NCI-H446 (cell line): ENCODE results near the gene KIF5C.
"Not testable (repeated sequence)": the region's sequence is repeated elsewhere in the genome, so short reads cannot be mapped to it uniquely, and the experiment has no call there.

Experiments
- DNase-seq, 2 experiments: peaks; one replicate each; lab custom pipeline; 2025; lab: John Stamatoyannopoulos, UW

The KIF5C gene

DNA sequence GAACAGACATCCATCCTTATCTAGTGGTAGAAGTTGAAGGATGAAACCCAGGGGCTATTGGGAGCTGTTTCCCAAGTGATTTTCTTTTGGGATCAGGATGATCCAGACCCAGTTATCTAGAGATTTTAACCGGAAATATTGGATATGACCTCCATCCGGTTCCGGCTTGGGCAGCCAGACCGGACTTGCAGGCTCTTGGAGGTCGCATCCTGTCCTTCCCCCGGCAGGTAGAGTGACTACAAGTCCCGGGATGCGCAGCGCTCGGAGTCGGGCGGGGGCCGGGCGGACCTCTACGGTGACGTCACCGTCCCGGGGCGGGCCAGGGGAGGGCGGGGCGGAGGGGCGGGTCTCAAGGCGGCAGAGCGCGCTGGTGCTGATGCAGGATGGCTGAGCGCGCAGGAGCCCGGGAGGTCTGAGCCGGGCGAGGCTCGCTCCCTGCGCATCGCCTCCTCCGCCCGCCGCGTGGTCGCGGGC is at the start of gene KIF5C:
TSS of gene KIF5C (plus strand) at position 360 of the 474 bp plus-strand sequence. CDS start 391 bp downstream, outside the sequence.
- DNase-seq, result peak; percentile 73 to 92

GRCh38 chr2:148826791-148827190 is 48.2 kb upstream of the KIF5C start:
- DNase-seq, result no peak

GRCh38 chr2:148828941-148829340 is 46.1 kb upstream of the KIF5C start:
- DNase-seq, result no peak

DNA sequence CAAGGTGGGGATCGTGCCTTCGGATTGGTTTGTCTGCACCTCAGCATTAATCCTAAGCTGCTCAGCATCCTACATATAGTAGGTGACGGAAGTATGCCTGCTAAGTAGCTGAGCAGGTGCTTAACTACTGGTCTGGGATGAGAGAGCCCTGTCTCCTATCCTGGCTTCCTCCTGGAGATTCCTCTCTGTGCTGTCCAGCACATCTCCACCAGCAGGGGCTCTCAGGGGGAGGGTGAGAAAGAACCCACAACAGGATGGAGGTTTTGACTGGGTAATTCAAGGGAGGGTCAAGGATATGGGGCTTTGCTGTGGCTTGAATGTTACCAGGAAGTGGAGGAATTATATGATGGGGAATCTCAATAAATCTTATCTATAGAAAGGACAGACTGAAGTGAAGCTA is 45.4 kb upstream of the KIF5C start:
- DNase-seq, result no peak

DNA sequence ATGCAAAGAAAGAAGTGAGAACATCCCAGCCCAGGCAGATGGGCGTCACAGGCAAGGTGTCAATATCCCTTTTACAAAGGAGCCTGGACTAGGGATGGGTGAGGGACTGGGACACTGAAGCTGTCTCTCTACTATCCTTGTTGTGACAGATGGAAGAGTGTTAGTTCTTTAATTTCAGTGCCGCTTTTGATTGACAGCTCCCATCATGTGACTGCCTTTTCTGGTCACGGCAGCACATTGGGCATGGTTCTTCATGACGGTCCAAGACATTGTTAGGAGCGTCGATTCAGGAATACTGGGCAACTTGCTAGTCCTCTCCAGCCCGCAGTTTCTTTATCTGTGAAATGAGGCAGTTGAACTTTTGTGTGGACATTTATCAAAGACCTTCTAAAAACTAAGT is 42.4 kb upstream of the KIF5C start:
- DNase-seq, result no peak

- no peak for DNase-seq
These were observed 33.0 kb upstream of the KIF5C start for GRCh38 chr2:148842050-148842449.

- DNase-seq, result no peak
These were observed 26.9 kb upstream of the KIF5C start for GRCh38 chr2:148848146-148848545.

DNA sequence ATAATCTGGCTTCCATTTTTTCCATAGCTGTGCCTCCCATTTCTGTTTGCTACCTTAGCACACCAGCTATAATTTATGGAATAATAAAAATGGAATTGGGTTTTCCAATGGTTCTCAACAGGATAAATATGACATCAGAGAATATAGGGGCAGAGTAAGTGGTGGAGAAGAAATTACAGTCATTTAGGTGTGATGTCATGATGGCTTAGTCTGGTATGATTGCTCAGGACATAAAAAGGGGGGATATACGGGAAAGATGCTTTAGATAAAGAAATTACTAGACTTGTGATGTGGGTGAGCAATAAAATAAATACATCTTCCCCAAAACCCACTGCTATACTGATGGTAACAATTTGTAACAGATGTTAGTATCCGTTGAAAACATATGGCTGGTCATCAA is 21.6 kb upstream of the KIF5C start:
- DNase-seq, result no peak

GRCh38 chr2:148860037-148860436 is 15.0 kb upstream of the KIF5C start:
- DNase-seq, result peak in 1 of 2 experiments; percentile 3

DNA sequence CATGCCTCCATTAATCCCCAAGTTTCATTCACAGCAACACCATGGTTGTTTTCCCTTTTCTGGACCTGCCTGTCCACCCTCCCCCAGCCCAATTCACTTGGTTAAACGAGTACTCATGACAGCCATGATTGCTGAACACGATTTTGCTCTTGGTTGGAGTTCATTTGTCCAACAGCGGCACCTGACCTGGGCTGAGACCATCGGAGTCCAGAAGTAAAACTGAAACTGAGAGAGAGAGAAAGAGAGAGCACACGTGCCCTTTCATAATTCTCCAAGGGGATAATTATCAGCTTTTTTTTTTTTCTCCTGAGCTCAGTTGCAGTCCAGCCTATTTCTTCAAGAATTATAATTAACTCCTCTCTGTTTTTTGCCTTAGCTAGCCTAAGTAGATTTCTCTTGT is 13.7 kb upstream of the KIF5C start:
- no peak for DNase-seq

DNA sequence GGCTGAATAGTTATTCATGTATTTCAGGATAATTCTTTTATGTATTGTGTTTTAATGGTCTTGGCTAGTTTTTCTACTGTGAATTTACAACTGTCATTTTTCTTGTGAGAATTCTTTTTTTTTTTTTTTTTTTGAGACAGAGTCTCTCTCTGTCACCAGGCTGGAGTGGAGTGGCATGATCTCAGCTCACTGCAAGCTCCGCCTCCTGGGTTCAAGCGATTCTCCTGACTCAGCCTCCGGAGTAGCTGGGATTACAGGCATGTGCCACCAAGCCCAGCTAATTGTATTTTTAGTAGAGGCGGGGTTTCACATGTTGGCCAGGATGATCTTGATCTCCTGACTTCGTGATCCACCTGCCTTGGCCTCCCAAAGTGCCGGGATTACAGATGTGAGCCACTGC is 12.5 kb upstream of the KIF5C start:
- DNase-seq, result not testable (repeated sequence)

- no peak for DNase-seq
These were observed 9.5 kb upstream of the KIF5C start for GRCh38 chr2:148865512-148865911.

DNA sequence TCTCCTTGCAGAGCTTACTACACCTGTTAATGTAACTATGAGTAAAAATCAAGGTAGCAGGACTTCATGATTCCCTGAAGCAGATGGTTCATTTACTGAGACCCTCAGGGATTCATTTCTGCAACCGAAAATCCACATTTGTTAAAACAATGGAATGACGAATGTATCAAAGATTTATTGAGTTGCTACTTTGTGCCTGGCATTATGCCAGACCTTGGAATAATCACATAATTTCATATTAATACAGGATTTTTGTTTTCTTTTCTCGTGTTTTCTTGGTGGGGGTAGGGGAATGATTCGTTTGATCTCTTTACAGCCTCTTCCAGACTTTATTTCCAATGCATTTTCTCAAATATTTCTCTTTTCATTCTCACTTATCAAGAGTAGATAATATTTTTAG is 8.9 kb upstream of the KIF5C start:
- DNase-seq, result no peak

DNA sequence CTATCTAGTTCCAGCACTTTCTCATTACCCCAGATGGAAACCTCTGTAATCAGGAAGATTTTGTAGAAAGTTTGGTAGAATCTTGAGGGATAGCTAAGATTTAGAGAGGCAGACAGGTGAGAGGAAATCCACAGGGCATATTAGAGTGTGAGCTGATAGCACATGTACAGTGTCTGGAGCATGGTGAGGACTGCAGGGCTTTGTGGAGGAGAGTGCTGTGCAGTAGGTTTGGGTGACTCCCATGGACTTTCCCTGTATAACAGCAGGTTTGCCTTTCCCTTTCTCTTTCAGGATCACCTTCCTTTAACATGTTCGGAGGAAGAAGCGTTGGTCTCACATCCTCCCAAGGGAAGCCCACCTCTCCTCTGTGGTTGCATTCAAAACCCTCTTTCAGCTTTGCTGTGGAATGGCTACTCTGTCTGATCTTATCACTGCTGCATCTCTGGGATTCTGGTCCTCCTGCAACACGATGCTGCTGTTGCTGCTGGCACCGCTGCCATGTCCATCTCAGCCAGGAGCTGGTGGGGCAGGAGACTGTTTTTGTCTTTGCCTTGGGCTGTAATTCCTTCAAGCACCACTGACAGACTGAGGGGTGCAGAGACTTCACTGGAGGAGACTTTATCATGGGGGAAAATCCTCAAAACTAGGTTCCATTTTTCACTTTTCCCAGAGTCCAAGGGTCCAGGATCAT is 7.8 kb upstream of the KIF5C start:
- DNase-seq, result no peak

- DNase-seq, result peak in 1 of 2 experiments; percentile 29
These were observed 492 bp downstream of the KIF5C start for GRCh38 chr2:148875387-148876051.

DNA sequence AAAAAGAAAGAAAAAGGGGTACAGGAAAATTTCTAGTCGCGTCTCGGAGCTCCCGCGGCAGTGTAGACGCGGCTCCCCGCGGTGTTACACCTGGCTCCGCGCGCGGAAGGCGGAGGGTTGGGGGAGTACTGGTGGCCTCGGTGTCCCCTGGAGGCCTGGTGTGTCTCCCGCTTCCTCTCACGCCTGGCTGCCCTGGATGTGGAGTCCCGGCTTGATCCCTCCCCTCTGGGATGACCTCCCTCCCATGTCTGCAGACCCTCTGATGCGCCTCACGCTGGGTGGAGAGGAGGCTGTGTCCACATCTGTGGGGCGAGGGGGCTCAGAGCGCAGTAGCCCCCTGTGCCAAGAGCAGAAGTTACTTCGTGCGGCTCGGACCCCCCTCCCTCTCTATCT is 1.2 kb downstream of the KIF5C start:
- peak in 1 of 2 experiments; percentile 20 for DNase-seq

DNA sequence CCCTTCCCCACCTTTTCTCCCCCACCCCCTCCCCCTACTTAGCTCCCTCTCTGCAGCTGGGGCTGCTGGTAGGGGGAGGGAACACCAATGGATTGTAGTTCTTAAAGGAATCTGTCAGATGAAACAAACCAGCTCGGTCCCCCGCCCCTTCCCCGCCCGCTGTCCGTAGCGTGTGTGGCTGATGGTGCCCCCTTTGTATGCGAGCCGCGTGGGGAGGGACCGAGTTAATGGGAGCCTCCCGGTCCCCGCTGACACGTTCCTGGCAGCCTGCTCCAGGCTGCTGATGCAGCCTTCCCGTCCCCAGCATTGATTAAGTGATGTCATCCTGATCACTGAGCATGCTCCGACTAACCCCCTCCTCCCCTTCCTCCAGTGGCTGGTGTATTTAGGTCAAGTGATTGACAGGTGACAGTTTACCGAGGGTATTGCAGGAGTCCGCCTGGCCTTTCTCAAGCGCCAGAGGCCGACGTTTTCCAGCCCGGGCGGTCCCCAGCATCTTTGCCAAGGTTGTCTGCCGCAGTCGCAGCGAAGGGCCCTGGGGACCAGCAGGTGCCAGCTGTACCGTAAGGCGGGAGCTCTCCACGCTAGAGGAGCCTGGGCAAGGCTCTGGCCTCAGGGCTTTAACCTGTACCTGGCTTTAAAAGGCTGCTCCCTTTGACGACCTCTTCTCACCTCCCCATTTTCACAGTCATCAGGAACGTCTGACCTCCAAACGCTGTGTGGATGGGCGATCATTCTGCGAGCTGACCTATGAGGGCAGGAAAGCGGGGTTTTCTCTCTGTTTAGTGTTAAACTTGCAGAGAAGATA is 1.8 kb downstream of the KIF5C start:
- peak; percentile 78 to 83 for DNase-seq

DNA sequence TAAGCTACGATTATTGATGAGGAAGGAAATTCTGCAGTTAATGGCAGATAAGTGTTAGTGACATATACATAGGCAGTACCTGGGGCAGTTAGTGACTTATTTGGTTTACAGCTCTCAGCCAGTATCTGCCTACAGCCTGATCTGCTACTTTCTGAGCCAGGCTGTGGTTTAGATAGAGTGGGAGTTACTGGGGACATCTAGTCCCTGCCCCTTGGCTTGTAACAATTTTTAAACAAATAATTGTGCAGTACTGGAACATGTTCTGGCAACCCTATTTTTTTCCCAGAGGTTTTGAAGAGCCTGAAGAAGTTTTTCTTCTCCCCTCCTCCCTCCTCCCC is 2.3 kb downstream of the KIF5C start:
- DNase-seq, result no peak

- DNase-seq, result no peak
These were observed 5.6 kb downstream of the KIF5C start for GRCh38 chr2:148880636-148881035.

DNA sequence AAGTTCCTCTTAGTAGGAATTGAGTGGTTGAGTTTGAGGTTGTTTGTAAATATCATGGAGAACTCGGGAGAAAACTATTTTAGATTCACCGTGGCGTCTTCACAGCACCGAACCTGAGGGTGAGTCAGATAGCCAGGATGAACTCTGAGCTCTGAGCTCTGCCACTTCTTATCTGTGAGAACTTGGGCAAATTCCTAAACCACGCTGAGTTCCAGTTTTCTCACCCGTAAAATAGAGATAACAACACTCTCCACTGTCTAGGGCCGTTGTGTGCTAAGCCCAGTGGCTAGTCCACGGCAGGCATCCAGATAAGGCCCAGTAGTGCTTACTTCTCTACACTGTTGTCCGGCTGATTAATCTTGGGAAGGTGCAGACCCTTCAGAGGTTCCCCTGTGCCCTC is 7.0 kb downstream of the KIF5C start:
- DNase-seq, result no peak

DNA sequence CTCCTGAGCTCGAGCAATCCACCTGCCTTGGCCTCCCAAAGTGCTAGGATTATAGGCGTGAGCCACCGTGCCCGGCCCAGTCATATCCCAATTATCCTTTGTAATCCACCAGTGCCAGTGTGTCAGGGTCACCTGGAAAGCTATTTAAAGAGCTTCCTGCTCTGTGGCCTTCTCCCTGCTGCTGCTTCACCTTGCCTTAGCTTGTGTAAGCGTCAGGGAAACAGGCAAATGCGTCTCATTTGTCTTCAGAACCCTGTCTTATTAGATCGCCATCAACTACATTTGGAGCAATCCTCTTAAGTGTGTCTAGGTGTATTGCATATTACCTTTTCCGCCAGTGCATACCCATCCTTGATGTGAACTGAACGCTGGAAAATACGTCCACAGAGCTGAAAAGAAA is 10.2 kb downstream of the KIF5C start:
- no peak for DNase-seq

DNA sequence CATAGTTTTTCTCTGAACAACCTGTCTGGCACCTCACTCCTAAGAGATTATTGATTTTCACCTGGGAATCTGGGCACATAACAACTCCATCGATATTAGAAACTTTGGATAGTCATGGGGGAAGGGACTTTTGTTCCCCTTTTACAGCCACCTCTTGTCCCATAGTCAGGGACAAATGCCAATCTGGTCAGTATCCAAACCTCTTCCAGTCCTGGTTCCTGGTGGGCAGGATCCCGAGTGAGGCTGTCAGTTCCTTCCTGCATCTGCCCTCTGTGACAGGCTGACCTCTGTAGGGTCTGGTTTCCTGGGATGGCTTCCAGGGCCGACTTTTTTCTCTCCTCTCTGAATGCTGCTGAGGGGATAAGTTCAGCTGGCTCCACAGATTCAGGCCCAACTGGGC is 11.0 kb downstream of the KIF5C start:
- DNase-seq, result peak in 1 of 2 experiments; percentile 7
